PC-9 (cell line): Measurements from ENCODE around the gene EFHC1.

Experiments
- EZH2 ChIP-seq: fragments of 200-600 bp; sonication (generic); IDR thresholded peaks from 2 replicates; pipeline ENCODE4 v1.8.0; 2017; ENCODE audit warnings: antibody characterized with exemption, low read depth
- TF ChIP-seq, protein P1 (sequence below): fragments of 200-600 bp; sonication (generic); conservative IDR thresholded peaks from 2 replicates; pipeline ENCODE4 v1.6.1; 2017; ENCODE audit warnings: mixed run types, antibody characterized with exemption, mild to moderate bottlenecking, moderate library complexity

DNA sequence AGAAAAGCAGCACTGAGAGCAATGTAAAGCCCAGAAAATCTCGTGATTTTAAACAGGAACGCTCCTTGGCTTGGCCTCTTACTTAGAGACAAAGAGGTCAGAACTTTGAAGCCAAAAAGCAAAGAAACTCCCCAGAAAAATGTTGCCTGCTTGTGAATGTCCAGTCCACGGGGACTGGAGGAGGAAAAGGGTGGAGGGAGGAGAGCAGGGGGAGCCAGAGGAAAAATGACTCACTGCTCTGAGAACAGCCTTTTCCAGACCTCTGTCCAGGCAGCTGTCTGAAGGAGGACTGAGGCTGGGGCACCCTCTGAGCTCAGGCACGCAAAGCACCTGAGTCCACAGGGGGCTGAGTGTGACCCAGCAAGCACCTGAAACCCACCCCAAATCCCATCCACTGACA is 92.1 kb downstream of the EFHC1 start:
- TF ChIP-seq, protein P1, sequence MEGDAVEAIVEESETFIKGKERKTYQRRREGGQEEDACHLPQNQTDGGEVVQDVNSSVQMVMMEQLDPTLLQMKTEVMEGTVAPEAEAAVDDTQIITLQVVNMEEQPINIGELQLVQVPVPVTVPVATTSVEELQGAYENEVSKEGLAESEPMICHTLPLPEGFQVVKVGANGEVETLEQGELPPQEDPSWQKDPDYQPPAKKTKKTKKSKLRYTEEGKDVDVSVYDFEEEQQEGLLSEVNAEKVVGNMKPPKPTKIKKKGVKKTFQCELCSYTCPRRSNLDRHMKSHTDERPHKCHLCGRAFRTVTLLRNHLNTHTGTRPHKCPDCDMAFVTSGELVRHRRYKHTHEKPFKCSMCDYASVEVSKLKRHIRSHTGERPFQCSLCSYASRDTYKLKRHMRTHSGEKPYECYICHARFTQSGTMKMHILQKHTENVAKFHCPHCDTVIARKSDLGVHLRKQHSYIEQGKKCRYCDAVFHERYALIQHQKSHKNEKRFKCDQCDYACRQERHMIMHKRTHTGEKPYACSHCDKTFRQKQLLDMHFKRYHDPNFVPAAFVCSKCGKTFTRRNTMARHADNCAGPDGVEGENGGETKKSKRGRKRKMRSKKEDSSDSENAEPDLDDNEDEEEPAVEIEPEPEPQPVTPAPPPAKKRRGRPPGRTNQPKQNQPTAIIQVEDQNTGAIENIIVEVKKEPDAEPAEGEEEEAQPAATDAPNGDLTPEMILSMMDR, result no peak
- no peak for TF ChIP-seq EZH2
